GM12878 (cell line): ENCODE results near the gene SEC11A. TPM values are rescaled to one million over a fixed set of nuclear protein-coding genes. Genes with fewer than 3 reads are reported as not detected.

ENCODE experiments used
- ATAC-seq: fragments of 200-7000 bp; cut with Tn5 transposase; 3 replicates; pipeline ENCODE4 v1.9.1; 2020; ENCODE audit warnings: mild to moderate bottlenecking, moderate library complexity
- BruUV-seq: library from RNA; stranded (reverse); fragments of 400-500 nt; replicated peaks from 2 replicates; lab custom pipeline; 2021; lab: Mats Ljungman, UMichigan
- CTCF ChIA-PET: fragments of 300-600 bp; sonication (Branson Sonifier 250); formaldehyde crosslinking; extraction: SDS; loops from one replicate; lab custom pipeline; 2021; ENCODE audit warnings: inconsistent platforms; lab: Yijun Ruan, JAX
- POLR2A ChIA-PET: fragments of 350-600 bp; formaldehyde crosslinking; extraction: SDS; loops from one replicate; lab custom pipeline; 2021; ENCODE audit warnings: inconsistent platforms; lab: Charles Lee
- RAD21 ChIA-PET: fragments of 300-600 bp; sonication (Branson Sonifier 250); formaldehyde crosslinking; loops from one replicate; lab custom pipeline; 2023; ENCODE audit warnings: antibody characterized with exemption; ENCODE audit not compliant: unreplicated experiment; lab: Charles Lee
- SMC1A ChIA-PET: fragments of 300-600 bp; sonication (Branson Sonifier 250); formaldehyde crosslinking; loops from one replicate; lab custom pipeline; 2023; ENCODE audit not compliant: unreplicated experiment, uncharacterized antibody; lab: Charles Lee
- DNase-seq: peaks from one replicate; pipeline ENCODE4 v3.0.0-alpha.2; 2011; ENCODE audit warnings: low read depth, low spot score
- FAIRE-seq: peaks from 3 replicates; lab custom pipeline; 2011; peaks lifted over from hg19 to GRCh38; lab: Jason Lieb, UNC
- H2AFZ ChIP-seq: 2 replicates; pipeline ENCODE4 v1.6.0; 2011; ENCODE audit warnings: low read depth, low read length, control low read depth; ENCODE audit not compliant: control insufficient read depth
- H3K27ac ChIP-seq: 2 replicates; pipeline ENCODE4 v1.5.1; 2011; ENCODE audit warnings: control low read depth; ENCODE audit not compliant: control insufficient read depth, insufficient read depth
- H3K27me3 ChIP-seq, 2 experiments: replicated peaks in 1 of 2; 2 replicates each; pipeline versions ENCODE4 v1.6.0 to v1.6.1; 2011; ENCODE audit warnings: low read length in 1 of 2; ENCODE audit not compliant: control insufficient read depth in 2 of 2, insufficient read depth in 2 of 2
- H3K36me3 ChIP-seq, 2 experiments: 2 replicates each; pipeline ENCODE4 v1.5.1; 2011; ENCODE audit warnings: low read length in 1 of 2; ENCODE audit not compliant: control insufficient read depth in 2 of 2, insufficient read depth in 2 of 2
- H3K4me1 ChIP-seq: 2 replicates; pipeline ENCODE4 v1.6.1; 2011; ENCODE audit warnings: mild to moderate bottlenecking, low read length, moderate library complexity, mixed read lengths; ENCODE audit not compliant: control insufficient read depth, insufficient read depth
- H3K4me2 ChIP-seq: 2 replicates; pipeline ENCODE4 v1.6.0; 2011; ENCODE audit warnings: control low read depth; ENCODE audit not compliant: control insufficient read depth, insufficient read depth
- H3K4me3 ChIP-seq: fragments of 200-600 bp; sonication (generic); 2 replicates; pipeline ENCODE4 v1.5.1; 2016
- H3K79me2 ChIP-seq: 2 replicates; pipeline ENCODE4 v1.6.0; 2011; ENCODE audit warnings: low read length; ENCODE audit not compliant: control insufficient read depth, insufficient read depth
- H3K9ac ChIP-seq: 2 replicates; pipeline ENCODE4 v1.8.0; 2011; ENCODE audit warnings: low read length, control low read depth, mixed read lengths; ENCODE audit not compliant: control insufficient read depth, insufficient read depth
- H3K9me3 ChIP-seq: replicated peaks from 3 replicates; pipeline ENCODE4 v1.5.1; 2011; ENCODE audit warnings: mild to moderate bottlenecking, low read length; ENCODE audit not compliant: control insufficient read depth, insufficient read depth
- H4K20me1 ChIP-seq: 2 replicates; pipeline ENCODE4 v1.6.0; 2011; ENCODE audit not compliant: control insufficient read depth, insufficient read depth
- BHLHE40 ChIP-seq, 2 experiments: fragments of 450-650 bp in 1 of 2; IDR thresholded peaks; 2 replicates each; pipeline ENCODE4 v1.6.1; 2011 to 2017; ENCODE audit warnings: low read depth in 2 of 2, borderline replicate concordance in 1 of 2, improper control_type of control experiment in 1 of 2, low read length in 1 of 2, mild to moderate bottlenecking in 1 of 2
- EGR1 ChIP-seq, 2 experiments: IDR thresholded peaks; 1 replicate in 1 of 2; 2 replicates in 1 of 2; pipeline ENCODE4 v1.6.1; 2011 to 2012; ENCODE audit warnings: low read depth in 2 of 2, low read length in 2 of 2, borderline replicate concordance in 1 of 2, mild to moderate bottlenecking in 1 of 2, moderate library complexity in 1 of 2
- GATAD2B ChIP-seq: fragments of 450-650 bp; conservative IDR thresholded peaks from 2 replicates; pipeline ENCODE4 v1.6.1; 2017; ENCODE audit warnings: low read depth, mild to moderate bottlenecking, moderate library complexity
- JUND ChIP-seq: IDR thresholded peaks from 2 replicates; pipeline ENCODE4 v1.6.1; 2012; ENCODE audit warnings: low read depth, mild to moderate bottlenecking, low read length, improper control_type of control experiment, moderate library complexity
- KLF5 ChIP-seq: fragments of 450-650 bp; IDR thresholded peaks from 2 replicates; pipeline ENCODE4 v1.6.1; 2014; ENCODE audit warnings: mild to moderate bottlenecking; ENCODE audit not compliant: partially characterized antibody
- PAX5 ChIP-seq: IDR thresholded peaks from 2 replicates; pipeline ENCODE4 v1.6.1; 2011; ENCODE audit warnings: low read depth, low read length, borderline replicate concordance
- TCF3 ChIP-seq: IDR thresholded peaks from 2 replicates; pipeline ENCODE4 v1.6.1; 2012; ENCODE audit warnings: low read depth, mild to moderate bottlenecking, low read length, borderline replicate concordance; ENCODE audit not compliant: insufficient read depth
- ZNF274 ChIP-seq: IDR thresholded peaks from one replicate; pipeline ENCODE4 v1.8.0; 2011; ENCODE audit not compliant: insufficient read length, insufficient read depth
- WGBS: methylation state at CpG from one replicate; pipeline ENCODE4 v1.1.6; 2016; ENCODE audit warnings: low lambda C conversion rate; ENCODE audit not compliant: insufficient replicate concordance, insufficient coverage; ENCODE audit errors: missing lambda C conversion rate; 5-methylcytosine and 5-hydroxymethylcytosine counted together
- in situ Hi-C: fragments of 300-500 bp; cut with MboI; formaldehyde crosslinking; loops from 9 replicates; pipeline ENCODE4 v1.14.3; 2018; ENCODE audit warnings: mixed read lengths
- intact Hi-C: fragments of 100-400 bp; cut with micrococcal nuclease; formaldehyde crosslinking; loops from one replicate; pipeline ENCODE4 v1.14.2; 2022; ENCODE audit not compliant: unreplicated experiment
- polyA plus RNA-seq, 11 experiments: library from polyadenylated mRNA; depleted of rRNA in 4 of 11; unstranded in 6 of 11; stranded (reverse) in 5 of 11; fragments of >200 nt; fragmentation: Nextera tagmentation in 4 of 11; fragmentation: Illumina TruSeq in 1 of 11; extraction: Ambion mirVana in 4 of 11; extraction: Trizol in 1 of 11; gene quantifications; 1 replicate in 1 of 11; 2 replicates in 10 of 11; pipeline versions ENCODE4 v1.2.1 to v1.2.3, GENCODE V29; 2011 to 2016; ENCODE audit warnings: inconsistent platforms in 2 of 11, missing spikeins in 2 of 11, low read depth in 1 of 11
- total RNA-seq, 4 experiments: library from RNA; depleted of rRNA in 3 of 4; stranded (reverse); fragments of >200 nt in 3 of 4; fragmentation: Illumina TruSeq in 1 of 4; extraction: Trizol in 1 of 4; gene quantifications; 2 replicates each; pipeline versions ENCODE4 v1.2.1 to v1.2.3, GENCODE V29; 2013 to 2021
- TF ChIP-seq, protein P1 (sequence below): IDR thresholded peaks from 2 replicates; pipeline ENCODE4 v1.6.1; 2012; ENCODE audit warnings: low read depth, low read length, improper control_type of control experiment
- TF ChIP-seq, protein P2 (sequence below): IDR thresholded peaks from 2 replicates; pipeline ENCODE4 v1.6.1; 2011; ENCODE audit warnings: low read depth, mild to moderate bottlenecking, low read length, moderate library complexity, borderline replicate concordance; ENCODE audit errors: extremely low read depth
- TF ChIP-seq, protein P3 (sequence below): fragments of 450-650 bp; IDR thresholded peaks from 2 replicates; pipeline ENCODE4 v1.6.1; 2017; ENCODE audit warnings: low read depth, mild to moderate bottlenecking, moderate library complexity

SEC11A gene
- total and polyA plus RNA-seq, 10 of the 15 experiments (the other 5 are each of a cell fraction or from before 2014, with no cell fraction given): 99.2 to 159 (median 143) TPM

DNA sequence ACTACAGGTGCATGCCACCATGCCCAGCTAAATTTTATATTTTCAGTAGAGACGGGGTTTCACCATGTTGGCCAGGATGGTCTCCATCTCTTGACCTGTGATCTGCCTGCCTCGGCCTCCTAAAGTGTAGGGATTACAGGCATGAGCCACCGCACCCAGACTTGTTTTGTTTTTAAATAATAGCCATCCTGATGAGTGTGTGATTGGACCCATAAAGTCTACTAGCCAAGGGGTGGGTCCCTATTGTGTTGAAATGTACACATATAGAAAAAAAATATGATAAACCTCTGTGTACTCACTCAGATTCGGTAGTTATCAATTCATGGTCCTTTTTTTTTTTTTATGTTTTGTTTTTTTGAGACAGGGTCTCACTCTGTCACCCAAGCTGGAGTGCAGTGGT is 49.7 kb upstream of the SEC11A start (continued):
- TF ChIP-seq, protein P1, sequence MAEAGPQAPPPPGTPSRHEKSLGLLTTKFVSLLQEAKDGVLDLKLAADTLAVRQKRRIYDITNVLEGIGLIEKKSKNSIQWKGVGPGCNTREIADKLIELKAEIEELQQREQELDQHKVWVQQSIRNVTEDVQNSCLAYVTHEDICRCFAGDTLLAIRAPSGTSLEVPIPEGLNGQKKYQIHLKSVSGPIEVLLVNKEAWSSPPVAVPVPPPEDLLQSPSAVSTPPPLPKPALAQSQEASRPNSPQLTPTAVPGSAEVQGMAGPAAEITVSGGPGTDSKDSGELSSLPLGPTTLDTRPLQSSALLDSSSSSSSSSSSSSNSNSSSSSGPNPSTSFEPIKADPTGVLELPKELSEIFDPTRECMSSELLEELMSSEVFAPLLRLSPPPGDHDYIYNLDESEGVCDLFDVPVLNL: no peak
- no peak for TF ChIP-seq BHLHE40 (IDR thresholded peaks at IDR 0.05; ENCODE audit: borderline replicate concordance in 1 of 2, low read depth in 2 of 2, low read length in 1 of 2)
- TF ChIP-seq, all 136 proteins: peak for 0

DNA sequence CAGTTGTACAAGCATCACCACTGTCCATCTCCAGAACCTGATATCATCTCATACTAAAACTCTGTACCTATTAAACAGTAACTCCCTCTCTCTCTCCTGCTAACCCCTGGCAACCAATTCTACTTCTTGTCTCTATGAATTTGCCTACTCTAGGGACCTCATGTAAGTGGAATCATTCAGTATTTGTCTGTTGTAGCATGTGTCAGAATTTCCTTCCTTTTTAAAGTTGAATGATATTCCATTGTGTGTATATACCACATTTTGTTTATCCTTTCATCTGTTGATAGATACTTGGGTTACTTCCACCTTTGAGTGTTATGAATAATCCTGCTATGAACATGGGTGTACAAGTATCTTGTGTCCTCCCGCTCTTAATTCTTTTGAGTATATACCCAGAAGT is 49.0 kb upstream of the SEC11A start:
- ATAC-seq (no peak), DNase-seq (no peak), FAIRE-seq (no peak)
- ChIA-PET CTCF (interaction anchor here (1.0 kb wide), 1 partner anchor 9 kb away, joined by 3 read pairs; no protein-coding TSS in a partner anchor), POLR2A (no interaction called here), SMC1A (interaction anchor here (0.8 to 1.4 kb wide), 3 partner anchors 10 to 16 kb away, joined by 3 to 4 read pairs (median 4); no protein-coding TSS in a partner anchor), RAD21 (no interaction called here)
- Histone ChIP-seq H3K9ac (no peak overlapping the region), H3K4me3 (no peak overlapping the region), H2AFZ (no peak overlapping the region), H4K20me1 (peaks cover 5% of the 10 kb centered on the region), H3K9me3 (no peaks in the 10 kb centered on the region), H3K79me2 (peaks cover 45% of the 10 kb centered on the region), H3K27me3 (no peaks in the 10 kb centered on the region), H3K4me2 (no peak overlapping the region), H3K36me3 (peaks cover 7 to 11% of the 10 kb centered on the region in 2 experiments), H3K27ac (no peak overlapping the region), H3K4me1 (peaks cover 16% of the 10 kb centered on the region)
- no TSS peak for BruUV-seq
- no peak for TF ChIP-seq KLF5
- in situ Hi-C loops: no loop called here
- intact Hi-C loops: no loop called here
- WGBS: 100% methylated on average over 1 of the region's 1 CpG

DNA sequence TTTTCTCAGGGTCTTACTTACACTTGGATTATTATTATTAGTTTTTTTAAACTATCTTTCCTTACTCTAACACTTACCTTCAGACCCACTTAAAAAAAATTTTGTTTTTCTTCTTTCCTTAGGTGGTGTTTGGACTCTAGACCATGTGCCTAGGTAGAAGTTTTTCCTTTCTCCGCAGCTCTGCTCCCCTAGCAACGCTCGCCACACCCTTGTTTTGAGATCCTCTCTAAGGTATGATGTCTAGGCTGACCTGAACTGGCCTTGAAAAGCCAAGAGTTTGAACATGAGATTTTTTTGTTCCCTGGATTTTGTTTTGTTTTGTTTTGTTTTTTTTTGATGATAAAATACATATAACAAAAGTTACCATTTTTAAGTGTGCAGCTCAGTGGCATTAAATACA is 48.6 kb upstream of the SEC11A start:
- RAD21 ChIA-PET: interaction anchor here (0.9 kb wide), 1 partner anchor 9 kb away, joined by 4 read pairs; no protein-coding TSS in a partner anchor
- Histone ChIP-seq H3K4me2 (no peak overlapping the region), H2AFZ (no peak overlapping the region), H3K36me3 (peaks cover 7 to 11% of the 10 kb centered on the region in 2 experiments; a peak in 3 of 4 replicates), H3K27ac (no peak overlapping the region), H3K4me1 (peaks cover 17% of the 10 kb centered on the region), H3K79me2 (peaks cover 49% of the 10 kb centered on the region), H3K9me3 (no peaks in the 10 kb centered on the region), H4K20me1 (peaks cover 5% of the 10 kb centered on the region), H3K4me3 (no peak overlapping the region), H3K27me3 (no peaks in the 10 kb centered on the region), H3K9ac (no peak overlapping the region)
- CTCF ChIA-PET: interaction anchor here (1.0 to 1.4 kb wide), 2 partner anchors 9 to 14 kb away, joined by 3 read pairs; no protein-coding TSS in a partner anchor
- intact Hi-C loops (no loop called here), in situ Hi-C loops (no loop called here)
- no peak for ATAC-seq
- FAIRE-seq: no peak
- BruUV-seq: no TSS peak
- 92% methylated on average over 3 of the region's 3 CpGs for WGBS
- POLR2A ChIA-PET: no interaction called here
- SMC1A ChIA-PET: interaction anchor here (1.1 to 1.4 kb wide), 3 partner anchors 10 to 15 kb away, joined by 4 read pairs; no protein-coding TSS in a partner anchor
- DNase-seq: no peak
- TF ChIP-seq EGR1 (IDR thresholded peaks at IDR 0.05; ENCODE audit: borderline replicate concordance in 1 of 2, low read depth in 2 of 2, low read length in 2 of 2): no peak
- TF ChIP-seq GATAD2B: no peak
- TF ChIP-seq TCF3: no peak
- no peak for TF ChIP-seq ZNF274
- TF ChIP-seq JUND: no peak
- TF ChIP-seq, protein P2, sequence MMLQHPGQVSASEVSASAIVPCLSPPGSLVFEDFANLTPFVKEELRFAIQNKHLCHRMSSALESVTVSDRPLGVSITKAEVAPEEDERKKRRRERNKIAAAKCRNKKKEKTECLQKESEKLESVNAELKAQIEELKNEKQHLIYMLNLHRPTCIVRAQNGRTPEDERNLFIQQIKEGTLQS: no peak
- TF ChIP-seq, protein P3, sequence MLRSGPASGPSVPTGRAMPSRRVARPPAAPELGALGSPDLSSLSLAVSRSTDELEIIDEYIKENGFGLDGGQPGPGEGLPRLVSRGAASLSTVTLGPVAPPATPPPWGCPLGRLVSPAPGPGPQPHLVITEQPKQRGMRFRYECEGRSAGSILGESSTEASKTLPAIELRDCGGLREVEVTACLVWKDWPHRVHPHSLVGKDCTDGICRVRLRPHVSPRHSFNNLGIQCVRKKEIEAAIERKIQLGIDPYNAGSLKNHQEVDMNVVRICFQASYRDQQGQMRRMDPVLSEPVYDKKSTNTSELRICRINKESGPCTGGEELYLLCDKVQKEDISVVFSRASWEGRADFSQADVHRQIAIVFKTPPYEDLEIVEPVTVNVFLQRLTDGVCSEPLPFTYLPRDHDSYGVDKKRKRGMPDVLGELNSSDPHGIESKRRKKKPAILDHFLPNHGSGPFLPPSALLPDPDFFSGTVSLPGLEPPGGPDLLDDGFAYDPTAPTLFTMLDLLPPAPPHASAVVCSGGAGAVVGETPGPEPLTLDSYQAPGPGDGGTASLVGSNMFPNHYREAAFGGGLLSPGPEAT: no peak
- TF ChIP-seq PAX5: no peak
